Stimulated activated naive CD8-positive, alpha-beta T cell treated with anti-CD3 and anti-CD28 coated beads, Interleukin-15, Interleukin-2, amounts not matched to agents 100 ng/mL and 50 ng/mL, for 24 hours (primary cell): Measurements from ENCODE around the gene CD19.
"Not testable (repeated sequence)": the region's sequence is repeated elsewhere in the genome, so short reads cannot be mapped to it uniquely, and the experiment has no call there.

Experiments used
- H3K27ac Mint-ChIP-seq: one replicate; pipeline ENCODE4 v1.8.0; 2021; ENCODE audit warnings: mild to moderate bottlenecking, mixed read lengths
- H3K27me3 Mint-ChIP-seq: one replicate; pipeline ENCODE4 v1.8.0; 2021; ENCODE audit warnings: mixed read lengths
- H3K36me3 Mint-ChIP-seq: one replicate; pipeline ENCODE4 v1.8.0; 2021; ENCODE audit warnings: low read depth, mixed read lengths
- H3K4me1 Mint-ChIP-seq: one replicate; pipeline ENCODE4 v1.8.0; 2021; ENCODE audit warnings: low read depth, mixed read lengths
- H3K4me3 Mint-ChIP-seq: one replicate; pipeline ENCODE4 v1.8.0; 2021; ENCODE audit warnings: mild to moderate bottlenecking, mixed read lengths
- H3K9me3 Mint-ChIP-seq: one replicate; pipeline ENCODE4 v1.8.0; 2021; ENCODE audit warnings: mixed read lengths

CD19 gene

GRCh38 chr16:28937222-28937876, 5.6 kb downstream of the CD19 start:
- peaks cover 26% of the 10 kb centered on the region for H3K4me1 Mint-ChIP-seq
- no peak overlapping the region for H3K4me3 Mint-ChIP-seq
- no peaks in the 10 kb centered on the region for H3K9me3 Mint-ChIP-seq
- no peak overlapping the region for H3K27ac Mint-ChIP-seq
- peaks cover 4% of the 10 kb centered on the region for H3K36me3 Mint-ChIP-seq
- H3K27me3 Mint-ChIP-seq: no peaks in the 10 kb centered on the region

GRCh38 chr16:28938721-28939120, 7.0 kb downstream of the CD19 start:
- Mint-ChIP-seq H3K4me3 (no peak overlapping the region), H3K36me3 (peaks cover 4% of the 10 kb centered on the region), H3K27ac (no peak overlapping the region), H3K27me3 (no peaks in the 10 kb centered on the region), H3K9me3 (no peaks in the 10 kb centered on the region), H3K4me1 (peaks cover 23% of the 10 kb centered on the region)

GRCh38 chr16:28939825-28940224, 8.1 kb downstream of the CD19 start:
- not testable (repeated sequence) for H3K4me3 Mint-ChIP-seq, H3K36me3 Mint-ChIP-seq, H3K27ac Mint-ChIP-seq, H3K9me3 Mint-ChIP-seq, H3K27me3 Mint-ChIP-seq
- H3K4me1 Mint-ChIP-seq: peaks cover 16% of the 10 kb centered on the region

GRCh38 chr16:28943281-28943680, 11.5 kb downstream of the CD19 start:
- Mint-ChIP-seq H3K27me3 (no peaks in the 10 kb centered on the region), H3K9me3 (no peaks in the 10 kb centered on the region), H3K36me3 (no peaks in the 10 kb centered on the region), H3K4me3 (no peak overlapping the region), H3K27ac (no peak overlapping the region), H3K4me1 (peaks cover 10% of the 10 kb centered on the region)

GRCh38 chr16:28946681-28947080, 14.9 kb downstream of the CD19 start:
- Mint-ChIP-seq H3K4me3 (no peak overlapping the region), H3K4me1 (peaks cover 18% of the 10 kb centered on the region), H3K9me3 (no peaks in the 10 kb centered on the region), H3K36me3 (peaks cover 3% of the 10 kb centered on the region), H3K27ac (no peak overlapping the region), H3K27me3 (no peaks in the 10 kb centered on the region)

- peak within 1 kb of the TSS; percentile 95 for H3K4me3 Mint-ChIP-seq
- H3K9me3 Mint-ChIP-seq: no peaks in the 10 kb centered on the region
- H3K4me1 Mint-ChIP-seq: peaks cover 28% of the 10 kb centered on the region
- peak within 1 kb of the TSS; percentile 93 for H3K27ac Mint-ChIP-seq
- peaks cover 36% of the 10 kb centered on the region for H3K36me3 Mint-ChIP-seq
- no peaks in the 10 kb centered on the region for H3K27me3 Mint-ChIP-seq
These were observed 19.1 kb downstream of the CD19 start, which contains the start of gene NFATC2IP for GRCh38 chr16:28950648-28951409. TSS of gene NFATC2IP (plus strand) at chr16:28950937. CDS start at chr16:28951012, 75 bp downstream.

GRCh38 chr16:28951410-28951943, 19.7 kb downstream of the CD19 start:
- H3K27me3 Mint-ChIP-seq: no peaks in the 10 kb centered on the region
- peak overlapping the region; percentile 93 for H3K27ac Mint-ChIP-seq
- peaks cover 26% of the 10 kb centered on the region for H3K4me1 Mint-ChIP-seq
- H3K9me3 Mint-ChIP-seq: no peaks in the 10 kb centered on the region
- peak overlapping the region; percentile 95 for H3K4me3 Mint-ChIP-seq
- peaks cover 41% of the 10 kb centered on the region for H3K36me3 Mint-ChIP-seq

- no peak overlapping the region for H3K27ac Mint-ChIP-seq
- H3K4me3 Mint-ChIP-seq: no peak overlapping the region
- peaks cover 68% of the 10 kb centered on the region for H3K36me3 Mint-ChIP-seq
- H3K27me3 Mint-ChIP-seq: no peaks in the 10 kb centered on the region
- H3K9me3 Mint-ChIP-seq: no peaks in the 10 kb centered on the region
- H3K4me1 Mint-ChIP-seq: peaks cover 3% of the 10 kb centered on the region
These were observed 26.4 kb downstream of the CD19 start for GRCh38 chr16:28958216-28958615.

GRCh38 chr16:28958836-28959235, 27.1 kb downstream of the CD19 start:
- Mint-ChIP-seq H3K27me3 (no peaks in the 10 kb centered on the region), H3K36me3 (peaks cover 67% of the 10 kb centered on the region), H3K9me3 (no peaks in the 10 kb centered on the region), H3K4me3 (no peak overlapping the region), H3K4me1 (no peaks in the 10 kb centered on the region), H3K27ac (no peak overlapping the region)

- H3K36me3 Mint-ChIP-seq: peaks cover 57% of the 10 kb centered on the region
- H3K27me3 Mint-ChIP-seq: no peaks in the 10 kb centered on the region
- H3K4me3 Mint-ChIP-seq: no peak overlapping the region
- no peak overlapping the region for H3K27ac Mint-ChIP-seq
- H3K9me3 Mint-ChIP-seq: no peaks in the 10 kb centered on the region
- no peaks in the 10 kb centered on the region for H3K4me1 Mint-ChIP-seq
These were observed 32.3 kb downstream of the CD19 start for GRCh38 chr16:28964072-28964471.

- no peak overlapping the region for H3K4me3 Mint-ChIP-seq
- no peaks in the 10 kb centered on the region for H3K27me3 Mint-ChIP-seq
- no peak overlapping the region for H3K27ac Mint-ChIP-seq
- peaks cover 52% of the 10 kb centered on the region for H3K36me3 Mint-ChIP-seq
- H3K9me3 Mint-ChIP-seq: no peaks in the 10 kb centered on the region
- no peaks in the 10 kb centered on the region for H3K4me1 Mint-ChIP-seq
These were observed 32.7 kb downstream of the CD19 start for GRCh38 chr16:28964496-28964895.

GRCh38 chr16:28967156-28967555, 35.4 kb downstream of the CD19 start:
- Mint-ChIP-seq H3K27ac (no peak overlapping the region), H3K27me3 (no peaks in the 10 kb centered on the region), H3K4me3 (no peak overlapping the region)

GRCh38 chr16:28969696-28970095, 37.9 kb downstream of the CD19 start:
- H3K27ac Mint-ChIP-seq, H3K9me3 Mint-ChIP-seq, H3K27me3 Mint-ChIP-seq, H3K4me3 Mint-ChIP-seq, H3K4me1 Mint-ChIP-seq, H3K36me3 Mint-ChIP-seq: not testable (repeated sequence)

More at GRCh38 chr16:28967156-28967555, 35.4 kb downstream of the CD19 start:
- Mint-ChIP-seq H3K36me3 (peaks cover 33% of the 10 kb centered on the region), H3K4me1 (no peaks in the 10 kb centered on the region), H3K9me3 (no peaks in the 10 kb centered on the region)

- peak overlapping the region; percentile 96 for H3K4me3 Mint-ChIP-seq
These were observed 42.3 kb downstream of the CD19 start for GRCh38 chr16:28974007-28974436.

GRCh38 chr16:28974437-28975157, 42.8 kb downstream of the CD19 start, which contains the start of gene SPNS1:
TSS of gene SPNS1 (plus strand) at chr16:28974778. CDS start at chr16:28975152, 374 bp downstream.
- Mint-ChIP-seq H3K36me3 (peaks cover 9% of the 10 kb centered on the region), H3K9me3 (no peaks in the 10 kb centered on the region), H3K4me1 (peaks cover 33% of the 10 kb centered on the region), H3K27ac (peak within 1 kb of the TSS; percentile 95), H3K27me3 (no peaks in the 10 kb centered on the region), H3K4me3 (peak within 1 kb of the TSS; percentile 96)

More at GRCh38 chr16:28974007-28974436, 42.3 kb downstream of the CD19 start:
- Mint-ChIP-seq H3K9me3 (no peaks in the 10 kb centered on the region), H3K27me3 (no peaks in the 10 kb centered on the region), H3K4me1 (peaks cover 33% of the 10 kb centered on the region), H3K27ac (peak overlapping the region; percentile 95), H3K36me3 (peaks cover 9% of the 10 kb centered on the region)
